ENCODE results near the gene TLE1.

DNA sequence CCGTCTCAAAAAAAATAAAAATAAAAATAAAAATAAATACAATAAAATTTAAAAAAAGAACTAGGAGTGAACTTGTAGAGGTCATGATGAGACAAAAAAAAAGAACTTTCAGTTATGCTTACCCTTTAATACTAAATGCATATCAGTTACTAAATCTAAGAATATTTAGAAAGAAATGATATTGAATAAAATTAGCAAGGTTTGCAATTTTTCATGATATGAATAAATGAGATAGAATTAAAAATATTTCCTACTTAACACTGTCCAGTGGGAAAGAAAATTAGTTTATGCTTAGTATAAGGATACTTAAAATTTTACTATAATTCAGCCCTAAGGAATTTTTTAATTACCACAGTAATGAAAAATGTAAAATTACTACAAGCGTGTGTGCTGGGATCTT, 132.4 kb downstream of the TLE1 start:
- TF ChIP-seq, protein P1, sequence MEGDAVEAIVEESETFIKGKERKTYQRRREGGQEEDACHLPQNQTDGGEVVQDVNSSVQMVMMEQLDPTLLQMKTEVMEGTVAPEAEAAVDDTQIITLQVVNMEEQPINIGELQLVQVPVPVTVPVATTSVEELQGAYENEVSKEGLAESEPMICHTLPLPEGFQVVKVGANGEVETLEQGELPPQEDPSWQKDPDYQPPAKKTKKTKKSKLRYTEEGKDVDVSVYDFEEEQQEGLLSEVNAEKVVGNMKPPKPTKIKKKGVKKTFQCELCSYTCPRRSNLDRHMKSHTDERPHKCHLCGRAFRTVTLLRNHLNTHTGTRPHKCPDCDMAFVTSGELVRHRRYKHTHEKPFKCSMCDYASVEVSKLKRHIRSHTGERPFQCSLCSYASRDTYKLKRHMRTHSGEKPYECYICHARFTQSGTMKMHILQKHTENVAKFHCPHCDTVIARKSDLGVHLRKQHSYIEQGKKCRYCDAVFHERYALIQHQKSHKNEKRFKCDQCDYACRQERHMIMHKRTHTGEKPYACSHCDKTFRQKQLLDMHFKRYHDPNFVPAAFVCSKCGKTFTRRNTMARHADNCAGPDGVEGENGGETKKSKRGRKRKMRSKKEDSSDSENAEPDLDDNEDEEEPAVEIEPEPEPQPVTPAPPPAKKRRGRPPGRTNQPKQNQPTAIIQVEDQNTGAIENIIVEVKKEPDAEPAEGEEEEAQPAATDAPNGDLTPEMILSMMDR (IDR thresholded peaks at IDR 0.05; ENCODE audit: low read length), result no peak
- no peak for TF ChIP-seq EZH2 (IDR thresholded peaks at IDR 0.05; ENCODE audit: borderline replicate concordance, low read length)
